Activated CD8-positive, alpha-beta T cell treated with anti-CD3 and anti-CD28 coated beads for 36 hours (primary cell): ENCODE data around the gene VPS37D. TPM values are rescaled to one million over a fixed set of nuclear protein-coding genes. Genes with fewer than 3 reads are reported as not detected.
A peak's percentile ranks its signal among the peaks of the same experiment; 100 is the strongest.
"Not testable (repeated sequence)": the region's sequence is repeated elsewhere in the genome, so short reads cannot be mapped to it uniquely, and the experiment has no call there.

Experiments used
- ATAC-seq: fragments of 200-7000 bp; cut with Tn5 transposase; one replicate; pipeline ENCODE4 v1.10.0; 2021; ENCODE audit warnings: mild to moderate bottlenecking, moderate library complexity
- CTCF ChIA-PET: fragments of 350-600 bp; sonication (Branson Sonifier 250); formaldehyde crosslinking; loops from one replicate; lab custom pipeline; 2021; ENCODE audit warnings: antibody characterized with exemption; lab: Charles Lee
- POLR2A ChIA-PET: fragments of 350-600 bp; sonication (Branson Sonifier 250); formaldehyde crosslinking; loops from one replicate; lab custom pipeline; 2021; ENCODE audit warnings: antibody characterized with exemption; lab: Charles Lee
- DNase-seq: peaks from one replicate; pipeline ENCODE4 v3.0.0-alpha.2; 2020
- H3K27ac Mint-ChIP-seq: one replicate; pipeline ENCODE4 v1.8.0; 2021; ENCODE audit warnings: mild to moderate bottlenecking, mixed read lengths
- H3K27me3 Mint-ChIP-seq: one replicate; pipeline ENCODE4 v1.8.0; 2021; ENCODE audit warnings: mixed read lengths
- H3K36me3 Mint-ChIP-seq: one replicate; pipeline ENCODE4 v1.8.0; 2021; ENCODE audit warnings: low read depth, mixed read lengths
- H3K4me1 Mint-ChIP-seq: one replicate; pipeline ENCODE4 v1.8.0; 2021; ENCODE audit warnings: low read depth, mixed read lengths
- H3K4me3 Mint-ChIP-seq: one replicate; pipeline ENCODE4 v1.8.0; 2021; ENCODE audit warnings: mild to moderate bottlenecking, moderate library complexity, mixed read lengths
- H3K9me3 Mint-ChIP-seq: one replicate; pipeline ENCODE4 v1.8.0; 2021; ENCODE audit warnings: mixed read lengths
- CTCF ChIP-seq: fragments of 200-600 bp; IDR thresholded peaks from one replicate; pipeline ENCODE4 v1.8.0; 2022; ENCODE audit warnings: antibody characterized with exemption, mild to moderate bottlenecking
- intact Hi-C: fragments of 100-400 bp; cut with micrococcal nuclease; formaldehyde crosslinking; loops from one replicate; pipeline ENCODE4 v1.10.0; 2022
- microRNA-seq: library from miRNA; unstranded; fragments of <30 nt; microRNA quantifications from one replicate; pipeline ENCODE4 v1.2.0, GENCODE V29; 2022; ENCODE audit warnings: borderline microRNAs expressed, borderline replicate concordance
- total RNA-seq, 2 experiments: library from RNA; stranded (reverse); gene quantifications; one replicate each; pipeline ENCODE4 v1.2.3, GENCODE V29; 2021

The VPS37D gene
- total RNA-seq, 2 experiments from 2014 or later, result 0.87 to 1.1 TPM

- ChIA-PET POLR2A (interaction anchor here (0.7 to 1.5 kb wide), 4 partner anchors 17 to 113 kb away, joined by 3 read pairs; partner anchors contain the start of gene ABHD11), CTCF (interaction anchor here (1.2 to 2.6 kb wide), 5 partner anchors 9 to 113 kb away, joined by 3 to 12 read pairs (median 4); partner anchors contain the start of gene VPS37D)
- Mint-ChIP-seq H3K27me3 (peaks cover 4% of the 10 kb centered on the region), H3K9me3 (no peaks in the 10 kb centered on the region), H3K27ac (no peak overlapping the region), H3K4me3 (peak overlapping the region; percentile 71), H3K4me1 (peaks cover 35% of the 10 kb centered on the region), H3K36me3 (peaks cover 4% of the 10 kb centered on the region)
- intact Hi-C loops, result loop anchor here (5.0 kb wide), 1 partner anchor 37 kb away; the partner anchor contains the start of genes BUD23 and DNAJC30
- no peak for TF ChIP-seq CTCF
- DNase-seq (no peak), ATAC-seq (no peak)
Observed at GRCh38 chr7:73719806-73720169, 52.2 kb downstream of the VPS37D start.

GRCh38 chr7:73720443-73720842 lies 52.8 kb downstream of the VPS37D start:
- H3K4me3 Mint-ChIP-seq, result peak overlapping the region; percentile 71
- H3K27me3 Mint-ChIP-seq, H3K9me3 Mint-ChIP-seq, H3K27ac Mint-ChIP-seq, intact Hi-C loops, H3K36me3 Mint-ChIP-seq, DNase-seq, ATAC-seq: not testable (repeated sequence)
- peaks cover 33% of the 10 kb centered on the region for H3K4me1 Mint-ChIP-seq
- ChIA-PET CTCF (interaction anchor here (1.3 to 2.6 kb wide), 4 partner anchors 8 to 113 kb away, joined by 3 to 12 read pairs (median 5); no protein-coding TSS in a partner anchor), POLR2A (interaction anchor here (0.7 to 1.5 kb wide), 3 partner anchors 16 to 113 kb away, joined by 3 read pairs; partner anchors contain the start of gene ABHD11)

DNA sequence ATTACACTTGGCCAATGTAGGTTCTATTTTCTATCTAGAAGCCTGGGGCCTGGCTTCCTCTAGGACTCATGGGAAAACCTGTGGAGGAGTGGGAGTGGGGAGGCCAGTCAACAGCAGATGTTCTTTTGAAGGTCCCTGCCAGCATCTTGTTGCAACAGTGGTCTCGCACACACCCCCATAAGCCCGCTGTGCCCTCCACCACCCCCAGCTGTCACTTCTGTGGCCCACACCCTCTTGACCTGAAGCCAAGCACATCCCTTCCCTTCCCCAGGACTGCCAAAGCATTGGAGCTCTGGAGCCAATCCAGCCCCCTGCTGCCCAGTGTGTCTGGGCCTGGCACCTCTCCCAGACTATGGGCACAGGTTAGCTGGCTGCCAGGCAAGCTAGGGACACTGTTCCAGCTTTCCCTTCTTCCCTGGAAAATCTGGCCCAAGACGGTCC lies 53.8 kb downstream of the VPS37D start:
- peaks cover 25% of the 10 kb centered on the region for H3K4me1 Mint-ChIP-seq
- no peak for ATAC-seq
- intact Hi-C loops, result no loop called here
- DNase-seq, result no peak
- POLR2A ChIA-PET, result no interaction called here
- no peak for TF ChIP-seq CTCF
- CTCF ChIA-PET, result interaction anchor here (1.3 to 2.6 kb wide), 3 partner anchors 13 to 114 kb away, joined by 3 to 12 read pairs (median 4); no protein-coding TSS in a partner anchor
- H3K27ac Mint-ChIP-seq, result no peak overlapping the region
- H3K36me3 Mint-ChIP-seq, result no peaks in the 10 kb centered on the region
- peak overlapping the region; percentile 11 for H3K4me3 Mint-ChIP-seq
- no peaks in the 10 kb centered on the region for H3K9me3 Mint-ChIP-seq
- peaks cover 4% of the 10 kb centered on the region for H3K27me3 Mint-ChIP-seq

Small RNA genes within 50 kb of the gene (microRNA-seq; reads per million reads assigned to microRNA genes)
- not detected for gene MIR4284

Other genes starting within 250 kb of the VPS37D start
- gene FZD9, start 234.1 kb upstream of the VPS37D start, total RNA-seq, result under 1 TPM in 1 of 2 experiments, not detected in 1; 0.43 TPM
- 10 to 100 TPM; 82.4 to 82.6 TPM for gene BAZ1B, start 145.5 kb upstream of the VPS37D start, total RNA-seq
- 10 to 100 TPM; 42.9 to 50.6 TPM for gene BCL7B, start 110.1 kb upstream of the VPS37D start, total RNA-seq
- gene TBL2, start 89.3 kb upstream of the VPS37D start, total RNA-seq, result 10 to 100 TPM; 29.6 to 30.7 TPM
- not detected for gene MLXIPL, start 43.3 kb upstream of the VPS37D start, total RNA-seq
- 1 to 10 TPM; 6.7 to 7.0 TPM for gene DNAJC30, start 15.6 kb downstream of the VPS37D start, total RNA-seq
- 100 to 1,000 TPM; 108 TPM for gene BUD23, start 15.8 kb downstream of the VPS37D start, total RNA-seq
- 10 to 100 TPM; 11.4 to 11.5 TPM for gene STX1A, start 51.8 kb downstream of the VPS37D start, total RNA-seq
- 10 to 100 TPM; 19.0 to 21.5 TPM for gene ABHD11, start 71.0 kb downstream of the VPS37D start, total RNA-seq
- gene CLDN3, start 102.4 kb downstream of the VPS37D start, total RNA-seq, result not detected
- gene CLDN4, start 163.2 kb downstream of the VPS37D start, total RNA-seq, result under 1 TPM; 0.20 to 0.72 TPM
- not detected for gene METTL27, start 174.7 kb downstream of the VPS37D start, total RNA-seq
- not detected for gene TMEM270, start 193.3 kb downstream of the VPS37D start, total RNA-seq